ENCODE data around the gene MIPOL1. TPM values are rescaled to one million over a fixed set of nuclear protein-coding genes. Genes with fewer than 3 reads are reported as not detected.

Gene MIPOL1
- total and polyA plus RNA-seq, 2 of the 13 experiments (the other 11 are each of a cell fraction or from before 2014, with no cell fraction given) = 8.6 to 34.2 TPM

- TF ChIP-seq ZNF292 (CRISPR knock-in tag; IDR thresholded peaks at IDR 0.05; ENCODE audit: borderline replicate concordance, low read depth) = peak; percentile 66; the same call in 1 of the 2 replicates
- TF ChIP-seq SRSF9 (IDR thresholded peaks at IDR 0.05; ENCODE audit: borderline replicate concordance, insufficient read depth, low read depth, low read length, poor library complexity, severe bottlenecking) = peak; percentile 33
- 0 out of 2 replicates have a peak, but pooled peaks have one; percentile 29 for TF ChIP-seq DRAP1 (CRISPR knock-in tag; IDR thresholded peaks at IDR 0.05)
- peak; percentile 84; the same call in 1 of the 2 replicates for TF ChIP-seq TFDP1 (CRISPR knock-in tag; IDR thresholded peaks at IDR 0.05; ENCODE audit: borderline replicate concordance)
- no peak for TF ChIP-seq KDM2A (CRISPR knock-in tag; IDR thresholded peaks at IDR 0.05; ENCODE audit: borderline replicate concordance, low read depth)
- peak; percentile 91 for TF ChIP-seq E2F1 (CRISPR knock-in tag; IDR thresholded peaks at IDR 0.05)
- TF ChIP-seq HNF4A (CRISPR knock-in tag; IDR thresholded peaks at IDR 0.05) = peak; percentile 33; the same call in 1 of the 2 replicates
- peak; percentile 59; the same call in 1 of the 2 replicates for TF ChIP-seq ZNF609 (CRISPR knock-in tag; IDR thresholded peaks at IDR 0.05; ENCODE audit: borderline replicate concordance)
- peak; percentile 62 for TF ChIP-seq HDAC1 (CRISPR knock-in tag; IDR thresholded peaks at IDR 0.05)
- peak; percentile 98 for TF ChIP-seq HOMEZ (CRISPR knock-in tag; IDR thresholded peaks at IDR 0.05; ENCODE audit: low read depth)
- TF ChIP-seq MED1 (CRISPR knock-in tag; IDR thresholded peaks at IDR 0.05) = peak; percentile 54
- TF ChIP-seq SMARCC2 (IDR thresholded peaks at IDR 0.05) = peak; percentile 59; the same call in 1 of the 2 replicates
- TF ChIP-seq SOX6 (IDR thresholded peaks at IDR 0.05) = no peak
- peak; percentile 68; the same call in 1 of the 2 replicates for TF ChIP-seq SOX6 (CRISPR knock-in tag; IDR thresholded peaks at IDR 0.05)
- peak; percentile 71; the same call in 1 of the 2 replicates for TF ChIP-seq MXD4 (CRISPR knock-in tag; IDR thresholded peaks at IDR 0.05)
- TF ChIP-seq ZNF275 (CRISPR knock-in tag; IDR thresholded peaks at IDR 0.05; ENCODE audit: borderline replicate concordance) = peak; percentile 46; the same call in 1 of the 2 replicates
Observed at GRCh38 chr14:37384870-37385596, 187.3 kb downstream of the MIPOL1 start (continued).
